ENCODE results near the gene RPTOR.

DNA sequence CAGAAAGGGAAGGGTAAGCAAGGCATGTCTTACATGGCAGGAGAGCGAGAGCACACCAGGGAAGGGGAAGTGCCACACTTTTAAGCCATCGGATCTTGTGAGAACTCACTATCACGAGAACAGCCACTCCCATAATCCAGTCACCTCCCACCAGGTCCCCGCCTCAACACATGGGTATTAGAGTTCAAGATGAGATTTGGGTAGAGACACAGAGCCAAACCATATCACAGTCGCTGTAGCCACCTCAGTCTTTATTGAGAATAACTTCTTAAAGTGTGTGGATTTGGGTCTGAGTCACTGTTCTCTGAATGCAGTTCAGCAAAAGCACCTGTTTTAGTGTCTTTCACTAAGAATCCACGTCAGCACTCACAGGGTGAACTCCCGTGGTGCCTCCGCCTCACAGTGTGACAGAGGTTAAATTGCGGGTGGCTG is 251.8 kb downstream of the RPTOR start:
- TF ChIP-seq, protein P1, sequence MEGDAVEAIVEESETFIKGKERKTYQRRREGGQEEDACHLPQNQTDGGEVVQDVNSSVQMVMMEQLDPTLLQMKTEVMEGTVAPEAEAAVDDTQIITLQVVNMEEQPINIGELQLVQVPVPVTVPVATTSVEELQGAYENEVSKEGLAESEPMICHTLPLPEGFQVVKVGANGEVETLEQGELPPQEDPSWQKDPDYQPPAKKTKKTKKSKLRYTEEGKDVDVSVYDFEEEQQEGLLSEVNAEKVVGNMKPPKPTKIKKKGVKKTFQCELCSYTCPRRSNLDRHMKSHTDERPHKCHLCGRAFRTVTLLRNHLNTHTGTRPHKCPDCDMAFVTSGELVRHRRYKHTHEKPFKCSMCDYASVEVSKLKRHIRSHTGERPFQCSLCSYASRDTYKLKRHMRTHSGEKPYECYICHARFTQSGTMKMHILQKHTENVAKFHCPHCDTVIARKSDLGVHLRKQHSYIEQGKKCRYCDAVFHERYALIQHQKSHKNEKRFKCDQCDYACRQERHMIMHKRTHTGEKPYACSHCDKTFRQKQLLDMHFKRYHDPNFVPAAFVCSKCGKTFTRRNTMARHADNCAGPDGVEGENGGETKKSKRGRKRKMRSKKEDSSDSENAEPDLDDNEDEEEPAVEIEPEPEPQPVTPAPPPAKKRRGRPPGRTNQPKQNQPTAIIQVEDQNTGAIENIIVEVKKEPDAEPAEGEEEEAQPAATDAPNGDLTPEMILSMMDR (IDR thresholded peaks at IDR 0.05): no peak
- TF ChIP-seq POLR2A (IDR thresholded peaks at IDR 0.05): no peak
